Ectodermal cell (in vitro differentiated cells): Measurements from ENCODE around the gene STPG1. TPM values are rescaled to one million over a fixed set of nuclear protein-coding genes. Genes with fewer than 3 reads are reported as not detected.
"Not testable (repeated sequence)": the region's sequence is repeated elsewhere in the genome, so short reads cannot be mapped to it uniquely, and the experiment has no call there.

Experiments used
- H3K27ac ChIP-seq: 2 replicates; pipeline ENCODE4 v1.7.0; 2013; ENCODE audit warnings: mild to moderate bottlenecking, low read depth, low read length; ENCODE audit not compliant: insufficient read depth, poor library complexity, severe bottlenecking
- H3K27me3 ChIP-seq: 2 replicates; pipeline ENCODE4 v1.7.0; 2013; ENCODE audit warnings: mild to moderate bottlenecking, low read length; ENCODE audit not compliant: insufficient read depth, control insufficient read depth, poor library complexity, severe bottlenecking
- H3K36me3 ChIP-seq: one replicate; pipeline ENCODE4 v1.7.0; 2013; ENCODE audit warnings: low read length; ENCODE audit not compliant: control insufficient read depth, insufficient read depth
- H3K4me1 ChIP-seq: one replicate; pipeline ENCODE4 v1.7.0; 2013; ENCODE audit warnings: low read length; ENCODE audit not compliant: control insufficient read depth, insufficient read depth
- H3K4me3 ChIP-seq: 2 replicates; pipeline ENCODE4 v1.7.0; 2013; ENCODE audit warnings: low read depth, low read length, control low read depth; ENCODE audit not compliant: insufficient read depth
- H3K9me3 ChIP-seq: 2 replicates; pipeline ENCODE4 v1.7.0; 2013; ENCODE audit warnings: mild to moderate bottlenecking, low read length, moderate library complexity; ENCODE audit not compliant: control insufficient read depth
- WGBS, 2 experiments: methylation state at CpG; one replicate each; pipeline ENCODE4 v1.1.7; 2013; ENCODE audit warnings: missing lambda C conversion rate in 2 of 2; 5-methylcytosine and 5-hydroxymethylcytosine counted together
- polyA plus RNA-seq, 4 experiments: library from polyadenylated mRNA; stranded (reverse); fragments of 50-300 nt; gene quantifications; one replicate each; pipeline ENCODE4 v1.2.3, GENCODE V29; 2013

The STPG1 gene, protein sequence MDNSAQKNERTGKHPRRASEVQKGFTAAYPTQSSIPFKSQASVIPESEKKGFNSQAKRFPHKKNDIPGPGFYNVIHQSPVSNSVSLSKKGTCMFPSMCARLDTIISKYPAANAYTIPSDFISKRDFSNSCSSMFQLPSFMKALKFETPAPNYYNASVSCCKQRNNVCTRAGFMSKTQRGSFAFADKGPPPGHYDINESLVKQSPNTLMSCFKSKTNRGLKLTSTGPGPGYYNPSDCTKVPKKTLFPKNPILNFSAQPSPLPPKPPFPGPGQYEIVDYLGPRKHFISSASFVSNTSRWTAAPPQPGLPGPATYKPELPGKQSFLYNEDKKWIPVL
- 15.6 TPM for polyA plus RNA-seq (2013, experiment 1 of 4)
- polyA plus RNA-seq (2013, experiment 2 of 4) = 15.3 TPM
- polyA plus RNA-seq (2013, experiment 3 of 4) = 12.0 TPM
- polyA plus RNA-seq (2013, experiment 4 of 4) = 13.3 TPM

DNA sequence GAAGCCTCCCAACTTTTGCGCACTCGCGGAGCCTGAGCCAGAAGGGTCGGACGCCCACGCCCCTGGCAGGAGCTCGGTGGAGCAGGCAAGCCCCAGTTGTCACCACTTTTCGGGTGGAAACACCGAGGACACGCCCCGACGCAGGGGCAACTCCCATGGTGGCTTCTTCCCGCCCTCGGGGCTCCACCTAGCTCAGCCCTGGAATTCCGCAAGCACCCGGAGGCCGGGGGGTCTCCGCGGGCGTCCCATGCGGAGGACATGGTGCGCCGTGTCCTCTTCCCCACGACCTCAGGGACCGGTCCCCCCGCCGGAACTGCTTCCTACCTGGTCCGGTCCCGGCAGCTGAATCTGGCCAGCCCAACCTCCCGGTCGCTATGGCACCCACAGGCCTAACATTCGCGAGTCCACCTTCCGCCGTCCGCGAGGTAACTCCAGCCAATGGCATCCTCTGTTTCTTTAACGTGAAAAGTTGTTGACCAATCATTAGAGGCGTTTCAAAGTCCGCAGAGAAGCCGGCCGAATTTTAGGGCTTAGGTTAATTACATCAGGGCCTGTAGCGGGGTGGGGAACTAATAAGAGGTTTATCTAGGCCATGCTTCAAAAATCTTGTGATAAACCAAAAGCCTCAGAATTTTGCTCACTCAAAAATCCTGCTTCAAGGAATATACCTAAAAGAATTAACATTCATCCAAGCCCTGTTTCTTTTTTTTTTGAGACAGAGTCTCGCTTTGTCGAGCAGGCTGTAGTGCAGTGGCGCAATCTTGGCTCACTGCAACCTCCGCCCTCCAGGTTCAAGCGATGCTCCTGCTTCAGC, at the start of gene STPG1:
STPG1 (minus strand) TSS at position 433 of the 814 bp plus-strand sequence. CDS start 12,394 bp downstream, outside the sequence.
- H3K36me3 ChIP-seq = no peaks in the 10 kb centered on the region

DNA sequence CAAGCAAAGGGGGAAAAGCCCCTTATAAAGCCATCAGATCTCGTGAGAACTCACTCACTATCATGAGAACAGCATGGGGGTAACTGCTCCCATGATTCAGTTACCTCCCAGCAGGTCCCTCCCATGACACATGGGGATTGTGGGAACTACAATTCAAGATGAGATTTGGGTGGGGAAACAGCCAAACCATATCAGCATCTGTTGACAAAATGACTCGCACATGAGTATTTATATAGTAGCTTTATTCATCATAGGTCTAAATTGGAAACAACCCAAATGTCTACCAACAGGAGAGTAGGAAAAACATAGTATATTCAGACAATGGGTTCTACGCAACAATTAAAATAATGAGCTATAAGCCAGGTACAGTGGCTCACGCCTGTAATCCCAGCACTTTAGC, 48.5 kb upstream of the STPG1 start:
- H3K27ac ChIP-seq, H3K27me3 ChIP-seq: not testable (repeated sequence)

More for the DNA sequence above, at the start of gene STPG1:
- peak within 1 kb of the TSS; percentile 64 for H3K4me3 ChIP-seq
- no peaks in the 10 kb centered on the region for H3K27me3 ChIP-seq
- no peak within 1 kb of the TSS for H3K27ac ChIP-seq
- 9% methylated on average over 48 of the region's 48 CpGs for WGBS, 2 experiments
- H3K4me1 ChIP-seq = no peaks in the 10 kb centered on the region
- H3K9me3 ChIP-seq = no peaks in the 10 kb centered on the region

DNA sequence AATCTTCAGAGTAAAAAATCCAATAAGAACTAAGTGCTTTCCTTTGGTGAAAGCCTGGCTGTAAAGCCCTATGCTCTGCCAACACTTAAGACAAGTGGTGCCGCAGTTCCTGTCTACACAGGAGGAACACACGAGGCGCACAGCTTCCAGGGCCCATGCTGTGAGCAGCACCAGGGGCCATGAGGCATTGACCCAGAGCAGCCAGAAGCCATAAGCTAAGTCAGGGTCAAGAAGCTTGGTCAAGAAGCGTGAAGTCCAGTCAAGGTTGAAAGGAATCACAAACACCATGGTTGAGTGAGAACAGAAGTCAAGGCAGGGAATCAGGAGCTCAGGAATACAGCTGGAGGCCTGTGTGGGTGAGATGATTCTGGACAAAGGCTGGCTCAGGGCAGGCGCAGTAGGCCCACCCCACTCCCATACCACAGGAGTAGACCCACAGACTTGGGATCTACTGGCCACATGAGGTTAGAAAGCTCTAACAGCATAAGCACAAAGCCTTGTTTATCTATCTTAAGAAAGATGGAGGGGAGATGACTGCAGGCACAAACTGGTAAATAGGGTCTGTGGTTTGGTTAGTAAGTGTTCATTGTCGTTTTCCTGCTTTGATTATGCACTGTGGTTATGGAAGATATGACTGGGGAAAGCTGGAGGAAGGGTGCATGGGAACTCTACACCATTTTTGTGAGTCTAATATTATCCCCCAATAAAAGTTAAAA, 46.1 kb upstream of the STPG1 start:
- H3K27ac ChIP-seq = no peak overlapping the region
- 89 to 93% methylated on average over 6 of the region's 6 CpGs for WGBS, 2 experiments
- no peaks in the 10 kb centered on the region for H3K36me3 ChIP-seq
- peaks cover 13% of the 10 kb centered on the region for H3K4me1 ChIP-seq
- no peaks in the 10 kb centered on the region for H3K27me3 ChIP-seq
- no peak overlapping the region for H3K4me3 ChIP-seq
- no peaks in the 10 kb centered on the region for H3K9me3 ChIP-seq

More for the DNA sequence above, 48.5 kb upstream of the STPG1 start:
- not testable (repeated sequence) for H3K4me3 ChIP-seq, H3K9me3 ChIP-seq, H3K36me3 ChIP-seq
- peaks cover 16% of the 10 kb centered on the region for H3K4me1 ChIP-seq
- WGBS, 2 experiments = 79 to 84% methylated on average over 3 to 4 of the region's 4 CpGs

DNA sequence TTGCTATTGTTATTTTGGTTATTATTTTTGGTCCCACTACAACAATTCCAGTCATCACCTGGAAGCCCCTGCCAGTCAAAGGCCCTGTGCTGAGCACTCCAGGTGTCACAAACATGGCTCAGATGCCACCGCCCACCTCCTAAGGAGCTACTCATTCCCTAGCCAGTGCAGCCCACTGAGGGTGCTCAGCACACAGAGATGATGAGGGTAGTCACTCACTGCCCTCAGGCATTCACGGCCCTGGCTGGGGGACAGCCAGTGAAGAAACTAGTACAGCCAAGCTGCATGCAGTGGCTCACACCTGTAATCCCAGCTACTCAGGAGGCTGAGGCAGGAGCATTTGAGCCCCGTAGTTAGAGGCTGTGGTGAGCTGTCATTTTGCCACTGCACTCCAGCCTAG, 44.3 kb upstream of the STPG1 start:
- Histone ChIP-seq H3K27ac (no peak overlapping the region), H3K27me3 (no peaks in the 10 kb centered on the region), H3K4me1 (no peaks in the 10 kb centered on the region), H3K9me3 (no peaks in the 10 kb centered on the region), H3K36me3 (no peaks in the 10 kb centered on the region), H3K4me3 (no peak overlapping the region)
- WGBS, 2 experiments = 89 to 92% methylated on average over 3 of the region's 3 CpGs

DNA sequence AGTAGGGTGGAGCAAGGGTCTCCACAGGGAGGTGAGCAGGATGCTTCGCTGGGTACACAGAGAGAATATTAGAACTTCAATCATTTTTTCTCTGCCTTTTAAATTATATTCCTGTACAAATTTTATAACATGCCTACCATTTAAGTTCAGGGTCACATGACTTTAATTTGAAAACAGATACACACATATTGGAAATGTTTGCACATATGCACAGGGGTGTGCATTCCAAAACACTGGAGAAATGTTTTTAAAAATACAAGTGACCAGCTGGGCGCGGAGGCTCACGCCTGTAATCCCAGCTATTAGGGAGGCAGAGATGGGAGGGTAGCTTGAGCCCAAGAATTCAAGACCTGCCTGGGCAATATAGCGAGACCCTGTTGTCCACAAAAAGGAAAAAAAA, 41.7 kb upstream of the STPG1 start:
- H3K27ac ChIP-seq = no peak overlapping the region
- H3K36me3 ChIP-seq = no peaks in the 10 kb centered on the region
- H3K4me1 ChIP-seq = no peaks in the 10 kb centered on the region
- no peaks in the 10 kb centered on the region for H3K27me3 ChIP-seq
- no peak overlapping the region for H3K4me3 ChIP-seq
- no peaks in the 10 kb centered on the region for H3K9me3 ChIP-seq
- WGBS, 2 experiments = 93 to 94% methylated on average over 5 of the region's 5 CpGs

DNA sequence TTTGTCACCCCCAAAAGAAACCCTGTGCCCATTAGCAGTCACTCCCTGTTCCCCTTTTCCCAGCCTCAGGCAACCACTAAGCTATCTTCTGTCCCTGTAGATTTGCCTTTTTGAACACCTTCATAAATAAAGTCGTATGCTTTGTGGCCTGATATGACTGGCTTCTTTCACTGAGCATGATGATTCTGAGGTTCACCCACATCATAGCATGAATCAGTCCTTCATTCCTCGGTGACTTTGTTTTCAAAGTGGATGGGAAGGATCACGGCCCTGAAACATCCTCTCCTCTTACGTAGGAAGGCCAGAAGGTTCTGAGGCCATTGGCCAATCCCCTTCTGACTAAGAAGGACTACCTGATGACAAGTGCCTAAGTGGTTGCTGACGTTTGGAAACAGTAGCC, 41.1 kb upstream of the STPG1 start:
- Histone ChIP-seq H3K36me3 (no peaks in the 10 kb centered on the region), H3K27ac (no peak overlapping the region), H3K27me3 (no peaks in the 10 kb centered on the region), H3K4me3 (no peak overlapping the region), H3K4me1 (no peaks in the 10 kb centered on the region), H3K9me3 (no peaks in the 10 kb centered on the region)
- 91% methylated on average over 5 of the region's 5 CpGs for WGBS, 2 experiments

DNA sequence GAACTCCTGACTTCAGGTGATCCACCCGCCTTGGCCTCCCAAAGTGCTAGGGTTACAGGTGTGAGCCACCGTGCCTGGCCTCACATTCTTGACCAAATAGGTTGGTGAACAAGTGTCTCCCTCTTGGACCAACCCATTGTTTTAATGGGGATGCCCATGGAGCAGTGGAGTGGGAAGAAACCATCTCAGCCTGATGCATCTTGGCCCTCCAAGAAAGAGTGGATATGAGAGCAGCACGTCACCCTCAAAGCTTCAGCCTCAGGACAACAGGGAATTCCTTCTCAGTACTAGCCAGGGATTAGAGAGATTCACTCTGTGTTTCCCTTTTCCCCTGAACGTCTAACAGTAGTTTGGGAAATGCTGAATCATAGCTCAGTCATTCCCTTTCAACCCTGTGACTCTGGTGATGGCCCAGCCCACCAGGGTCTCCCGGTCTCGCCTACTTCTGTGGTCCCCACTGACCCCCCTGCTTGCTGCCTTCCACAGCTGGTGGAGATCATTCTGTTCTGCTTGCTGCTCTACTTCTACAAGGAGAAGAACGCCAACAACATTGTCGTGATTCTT, 39.4 kb upstream of the STPG1 start:
- Histone ChIP-seq H3K36me3 (no peaks in the 10 kb centered on the region), H3K27me3 (no peaks in the 10 kb centered on the region), H3K27ac (no peak overlapping the region), H3K4me3 (no peak overlapping the region), H3K4me1 (no peaks in the 10 kb centered on the region), H3K9me3 (no peaks in the 10 kb centered on the region)
- WGBS, 2 experiments = 85 to 89% methylated on average over 8 of the region's 8 CpGs

DNA sequence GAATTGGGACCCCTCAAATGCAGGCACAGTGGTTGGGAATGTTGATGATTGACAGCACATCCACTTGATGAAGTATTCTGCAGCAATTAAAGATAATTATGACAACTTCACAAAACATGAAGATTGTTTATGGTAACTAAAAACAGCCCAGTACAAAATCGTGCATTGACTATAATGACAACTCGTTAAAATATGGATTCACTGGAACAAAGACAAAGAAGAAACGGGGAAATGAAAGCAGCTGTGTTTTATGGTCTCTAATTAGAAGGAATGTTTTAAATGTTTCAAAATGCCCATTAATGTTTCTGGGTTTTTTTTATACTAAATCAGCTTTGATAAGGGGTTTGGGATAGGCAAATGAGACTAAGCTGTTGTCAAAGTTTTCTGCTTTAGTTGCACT, 38.2 kb upstream of the STPG1 start:
- H3K27me3 ChIP-seq = no peaks in the 10 kb centered on the region
- WGBS, 2 experiments = 95 to 96% methylated on average over 3 of the region's 3 CpGs
- no peaks in the 10 kb centered on the region for H3K4me1 ChIP-seq
- H3K4me3 ChIP-seq = no peak overlapping the region
- no peak overlapping the region for H3K27ac ChIP-seq
- no peaks in the 10 kb centered on the region for H3K36me3 ChIP-seq
- H3K9me3 ChIP-seq = no peaks in the 10 kb centered on the region

DNA sequence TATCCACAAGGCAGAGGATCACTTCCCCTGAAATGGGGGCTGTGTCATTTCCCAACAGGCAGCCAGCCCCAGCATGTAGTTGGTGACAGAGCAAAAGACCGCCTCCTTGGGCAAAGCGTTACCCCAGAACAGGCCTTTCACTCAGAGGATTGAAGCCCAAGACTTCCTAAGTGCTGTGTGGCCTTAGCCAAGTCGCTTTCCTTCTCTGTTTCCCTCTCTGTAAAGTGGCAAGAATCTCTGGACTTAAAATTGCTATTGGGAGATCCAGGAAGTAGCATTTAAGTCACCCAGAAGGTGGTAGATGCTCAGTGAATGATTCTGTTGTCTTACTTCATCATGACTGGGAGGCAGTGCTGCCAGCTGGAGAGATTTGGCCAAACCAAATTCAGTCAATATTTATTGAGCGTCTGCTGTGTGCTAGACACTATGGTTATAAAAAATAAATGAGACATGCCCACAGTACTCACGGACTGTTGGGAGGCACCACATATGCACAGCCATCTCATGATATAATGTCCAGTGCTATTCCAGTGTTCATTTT, 37.3 kb upstream of the STPG1 start:
- H3K4me1 ChIP-seq = no peaks in the 10 kb centered on the region
- H3K9me3 ChIP-seq = no peaks in the 10 kb centered on the region
- H3K36me3 ChIP-seq = no peaks in the 10 kb centered on the region
- 92 to 96% methylated on average over 5 of the region's 5 CpGs for WGBS, 2 experiments
- H3K27ac ChIP-seq = no peak overlapping the region
- no peak overlapping the region for H3K4me3 ChIP-seq
- no peaks in the 10 kb centered on the region for H3K27me3 ChIP-seq
